ENCODE data around the gene DCTPP1. TPM values are rescaled to one million over a fixed set of nuclear protein-coding genes. Genes with fewer than 3 reads are reported as not detected.
A peak's percentile ranks its signal among the peaks of the same experiment; 100 is the strongest.

Gene DCTPP1
- total and polyA plus RNA-seq, 9 of the 15 experiments (the other 6 are each of a cell fraction or from before 2014, with no cell fraction given), result 45.0 to 132 (median 80.6) TPM

- TF ChIP-seq ZNF561 (CRISPR knock-in tag; conservative IDR thresholded peaks at IDR 0.05) (no peak), ZNF445 (CRISPR knock-in tag; IDR thresholded peaks at IDR 0.05; ENCODE audit: low read depth) (no peak), RBM39 (optimal IDR thresholded peaks at IDR 0.05; ENCODE audit: low read depth, low read length) (no peak), ZNF280B (CRISPR knock-in tag; IDR thresholded peaks at IDR 0.05) (no peak), ZNF717 (CRISPR knock-in tag; IDR thresholded peaks at IDR 0.05) (no peak), CBX8 (IDR thresholded peaks at IDR 0.05; ENCODE audit: borderline replicate concordance, extremely low read depth, low read depth, low read length, poor library complexity, severe bottlenecking) (no peak), NCOR1 (IDR thresholded peaks at IDR 0.05) (no peak; the same call in 1 of the 2 replicates), E2F1 (CRISPR knock-in tag; IDR thresholded peaks at IDR 0.05) (no peak), NFRKB (IDR thresholded peaks at IDR 0.05; ENCODE audit: low read depth) (peak; percentile 88; the same call in 1 of the 2 replicates), ELK1 (CRISPR knock-in tag; IDR thresholded peaks at IDR 0.05) (no peak), MCM2 (IDR thresholded peaks at IDR 0.05; ENCODE audit: low read depth) (no peak), FOXP1 (CRISPR knock-in tag; IDR thresholded peaks at IDR 0.05) (no peak), TEAD4 (IDR thresholded peaks at IDR 0.05; ENCODE audit: low read length) (no peak), TEAD4 (CRISPR knock-in tag; IDR thresholded peaks at IDR 0.05; ENCODE audit: borderline replicate concordance) (no peak), BACH1 (tag; IDR thresholded peaks at IDR 0.05) (no peak), MYC (IDR thresholded peaks at IDR 0.05; ENCODE audit: low read depth, low read length) (peak; percentile 99), MYC (CRISPR knock-in tag; IDR thresholded peaks at IDR 0.05; ENCODE audit: borderline replicate concordance, low read depth) (peak; percentile 66; the same call in 1 of the 2 replicates), STAT6 (CRISPR knock-in tag; IDR thresholded peaks at IDR 0.05) (no peak), SMAD1 (IDR thresholded peaks at IDR 0.05; ENCODE audit: low read depth, low read length, partially characterized antibody) (peak; percentile 85), POLR2AphosphoS2 (IDR thresholded peaks at IDR 0.05; ENCODE audit: low read length) (peak; percentile 80; the same call in 1 of the 2 replicates), ETS2 (tag; IDR thresholded peaks at IDR 0.05; ENCODE audit: borderline replicate concordance, poor library complexity, severe bottlenecking) (no peak), POLR2G (IDR thresholded peaks at IDR 0.05; ENCODE audit: low read depth, low read length) (peak; percentile 99)
These were observed 15.8 kb upstream of the DCTPP1 start, which contains the start of gene SEPHS2 (continued) for GRCh38 chr16:30445408-30446202.

Measured in K562 (cell line).